Measurements from ENCODE around the gene RERE.

Gene RERE

GRCh38 chr1:8572106-8572505 lies 245.3 kb downstream of the RERE start:
- H3K27ac ChIP-seq: no peak overlapping the region

GRCh38 chr1:8571200-8571984 lies 246.0 kb downstream of the RERE start:
- Histone ChIP-seq H3K9me3 (no peaks in the 10 kb centered on the region), H3K27ac (no peak overlapping the region), H3K4me1 (ENCODE audit: control insufficient read depth in 1 of 2, insufficient read depth in 1 of 2, low read depth in 1 of 2, low read length in 1 of 2) (peaks cover 0 to 11% of the 10 kb centered on the region in 2 experiments), H3K27me3 (no peaks in the 10 kb centered on the region), H3K4me3 (ENCODE audit: low read depth in 1 of 2, low read length in 1 of 2) (no peak overlapping the region), H3K36me3 (no peaks in the 10 kb centered on the region)
- TF ChIP-seq CTCF (IDR thresholded peaks at IDR 0.05): no peak

More at GRCh38 chr1:8572106-8572505, 245.3 kb downstream of the RERE start:
- H3K4me3 ChIP-seq (ENCODE audit: low read depth in 1 of 2, low read length in 1 of 2): no peak overlapping the region
- no peaks in the 10 kb centered on the region for H3K27me3 ChIP-seq
- H3K4me1 ChIP-seq (ENCODE audit: control insufficient read depth in 1 of 2, insufficient read depth in 1 of 2, low read depth in 1 of 2, low read length in 1 of 2): peaks cover 0 to 11% of the 10 kb centered on the region in 2 experiments
- no peak for TF ChIP-seq CTCF (IDR thresholded peaks at IDR 0.05)
- no peaks in the 10 kb centered on the region for H3K9me3 ChIP-seq
- no peaks in the 10 kb centered on the region for H3K36me3 ChIP-seq

- no peak for TF ChIP-seq CTCF (IDR thresholded peaks at IDR 0.05)
- H3K27ac ChIP-seq: no peak overlapping the region
- no peaks in the 10 kb centered on the region for H3K36me3 ChIP-seq
Observed at GRCh38 chr1:8570465-8570864, 247.0 kb downstream of the RERE start.

GRCh38 chr1:8569242-8569641 lies 248.2 kb downstream of the RERE start:
- Histone ChIP-seq H3K27ac (no peak overlapping the region), H3K36me3 (no peaks in the 10 kb centered on the region)
- no peak for TF ChIP-seq CTCF (IDR thresholded peaks at IDR 0.05)

More at GRCh38 chr1:8570465-8570864, 247.0 kb downstream of the RERE start:
- H3K4me1 ChIP-seq (ENCODE audit: control insufficient read depth in 1 of 2, insufficient read depth in 1 of 2, low read depth in 1 of 2, low read length in 1 of 2): peaks cover 0 to 11% of the 10 kb centered on the region in 2 experiments
- no peak overlapping the region for H3K4me3 ChIP-seq (ENCODE audit: low read depth in 1 of 2, low read length in 1 of 2)
- no peaks in the 10 kb centered on the region for H3K9me3 ChIP-seq
- no peaks in the 10 kb centered on the region for H3K27me3 ChIP-seq

GRCh38 chr1:8568837-8569236 lies 248.6 kb downstream of the RERE start:
- peaks cover 0 to 11% of the 10 kb centered on the region in 2 experiments for H3K4me1 ChIP-seq (ENCODE audit: control insufficient read depth in 1 of 2, insufficient read depth in 1 of 2, low read depth in 1 of 2, low read length in 1 of 2)
- H3K27ac ChIP-seq: no peak overlapping the region
- no peak overlapping the region for H3K4me3 ChIP-seq (ENCODE audit: low read depth in 1 of 2, low read length in 1 of 2)
- H3K9me3 ChIP-seq: no peaks in the 10 kb centered on the region
- H3K36me3 ChIP-seq: no peaks in the 10 kb centered on the region
- TF ChIP-seq CTCF (IDR thresholded peaks at IDR 0.05): no peak
- no peaks in the 10 kb centered on the region for H3K27me3 ChIP-seq

More at GRCh38 chr1:8569242-8569641, 248.2 kb downstream of the RERE start:
- Histone ChIP-seq H3K27me3 (no peaks in the 10 kb centered on the region), H3K4me1 (ENCODE audit: control insufficient read depth in 1 of 2, insufficient read depth in 1 of 2, low read depth in 1 of 2, low read length in 1 of 2) (peaks cover 0 to 11% of the 10 kb centered on the region in 2 experiments), H3K9me3 (no peaks in the 10 kb centered on the region), H3K4me3 (ENCODE audit: low read depth in 1 of 2, low read length in 1 of 2) (no peak overlapping the region)

All from neutrophil (primary cell).